Gastroesophageal sphincter (tissue), 4 donors: ENCODE measurements around the gene ADH1B. TPM values are rescaled to one million over a fixed set of nuclear protein-coding genes. Genes with fewer than 3 reads are reported as not detected.

Experiments
- ATAC-seq: fragments of 150-250 bp; one replicate; pipeline ENCODE4 v1.9.1; 2016; ENCODE audit warnings: mild to moderate bottlenecking, moderate library complexity
- H3K27ac ChIP-seq, 4 donors: fragments of 200-600 bp; sonication (generic) in 3 of 4; 1 replicate in 3 of 4; 2 replicates in 1 of 4; pipeline ENCODE4 v1.5.1; 2016 to 2019
- H3K27me3 ChIP-seq: fragments of 200-600 bp; sonication (generic); one replicate; pipeline ENCODE4 v1.5.1; 2019
- H3K36me3 ChIP-seq, 2 donors: fragments of 200-600 bp; sonication (generic); one replicate each; pipeline ENCODE4 v1.5.1; 2019; ENCODE audit warnings: control low read depth in 1 of 2
- H3K4me1 ChIP-seq, 3 donors: fragments of 200-600 bp; sonication (generic); 1 replicate in 2 of 3; 2 replicates in 1 of 3; pipeline ENCODE4 v1.5.1; 2016 to 2019; ENCODE audit warnings: control low read depth in 2 of 3
- H3K4me3 ChIP-seq, 2 donors: fragments of 200-600 bp; sonication (generic); one replicate each; pipeline ENCODE4 v1.5.1; 2019; ENCODE audit warnings: mild to moderate bottlenecking in 1 of 2, moderate library complexity in 1 of 2
- H3K9me3 ChIP-seq, 3 donors: fragments of 200-600 bp; sonication (generic); one replicate each; pipeline ENCODE4 v1.5.1; 2017 to 2019; ENCODE audit warnings: control low read depth in 2 of 3
- CTCF ChIP-seq, 4 experiments: fragments of 200-600 bp in 2 of 4; fragments of 450-650 bp in 2 of 4; sonication (generic) in 1 of 4; IDR thresholded peaks; one replicate each; pipeline ENCODE4 v1.5.1; 2017 to 2019; ENCODE audit warnings: antibody characterized with exemption in 4 of 4, mild to moderate bottlenecking in 2 of 4, moderate library complexity in 2 of 4
- EP300 ChIP-seq: sonication (generic); formaldehyde crosslinking; IDR thresholded peaks from one replicate; pipeline ENCODE4 v1.6.1; 2017; ENCODE audit warnings: antibody characterized with exemption, mild to moderate bottlenecking
- POLR2A ChIP-seq, 2 donors: fragments of 450-650 bp; IDR thresholded peaks; one replicate each; pipeline ENCODE4 v1.6.1; 2017; ENCODE audit warnings: antibody characterized with exemption in 2 of 2, mild to moderate bottlenecking in 2 of 2, moderate library complexity in 1 of 2
- total RNA-seq, 4 donors: library from RNA; depleted of rRNA; stranded (reverse); fragments of >200 nt; gene quantifications; one replicate each; pipeline ENCODE4 v1.1.0, GENCODE V29; 2016

The ADH1B gene
- total RNA-seq, 4 donors from 2014 or later: 224 to 714 (median 463) TPM

DNA sequence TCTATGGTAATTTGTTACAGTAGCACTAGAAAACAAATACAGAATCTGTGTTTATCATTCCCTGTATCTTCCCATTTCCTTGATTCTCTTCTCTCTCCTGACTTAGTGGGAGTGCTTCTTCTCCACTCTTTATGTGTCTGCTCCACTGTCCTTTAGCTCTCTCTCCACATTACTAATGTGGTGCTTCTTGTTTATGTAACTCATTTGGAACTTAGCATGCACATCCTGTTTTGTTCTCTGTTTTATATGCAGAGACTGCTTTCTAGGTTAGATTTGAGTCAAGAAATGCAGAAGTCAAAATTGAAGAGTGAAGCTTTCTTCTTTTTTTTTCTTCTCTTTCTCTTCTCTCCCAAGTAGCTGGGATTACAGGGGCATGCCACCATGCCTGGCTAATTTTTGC is 56.3 kb downstream of the ADH1B start:
- ATAC-seq: no peak
- TF ChIP-seq CTCF (IDR thresholded peaks at IDR 0.05): no peak
- no peak for TF ChIP-seq EP300
- TF ChIP-seq POLR2A (IDR thresholded peaks at IDR 0.05): no peak
- no peak overlapping the region for H3K4me3 ChIP-seq

More for the DNA sequence above, 56.3 kb downstream of the ADH1B start:
- Histone ChIP-seq H3K36me3 (no peaks in the 10 kb centered on the region), H3K27ac (no peak overlapping the region), H3K27me3 (no peaks in the 10 kb centered on the region), H3K9me3 (peaks cover 0 to 3% (median 0%) of the 10 kb centered on the region in 3 donors), H3K4me1 (no peaks in the 10 kb centered on the region)

Other genes with a start within 250 kb of the ADH1B start
- gene ADH5, start 232.6 kb downstream of the ADH1B start, total RNA-seq: 100 to 1,000 TPM; 299 to 529 (median 465) TPM
- 10 to 100 TPM in 1 of 4 donors, 1 to 10 TPM in 3; 1.1 to 10.9 (median 4.1) TPM for gene ADH4, start 177.1 kb downstream of the ADH1B start, total RNA-seq
- gene ADH6, start 102.2 kb downstream of the ADH1B start, total RNA-seq: under 1 TPM in 1 of 4 donors, not detected in 3; 0.19 TPM
- 1 to 10 TPM in 1 of 4 donors, under 1 TPM in 1, not detected in 2; 0.54 to 1.4 TPM for gene ADH1A, start 30.4 kb downstream of the ADH1B start, total RNA-seq
- gene ADH1C, start 31.3 kb upstream of the ADH1B start, total RNA-seq: 10 to 100 TPM in 1 of 4 donors, 1 to 10 TPM in 3; 2.6 to 11.3 (median 7.2) TPM
- gene ADH7, start 113.9 kb upstream of the ADH1B start, total RNA-seq: 1 to 10 TPM in 2 of 4 donors, under 1 TPM in 1, not detected in 1; 0.13 to 9.9 (median 1.2) TPM
- gene C4orf17, start 189.6 kb upstream of the ADH1B start, total RNA-seq: not detected
- 10 to 100 TPM in 1 of 4 donors, 1 to 10 TPM in 3; 3.8 to 10.2 (median 5.7) TPM for gene TRMT10A, start 242.6 kb upstream of the ADH1B start, total RNA-seq